GM18526 (cell line): ENCODE data around the gene KDM7A.

ENCODE experiments used
- POLR2A ChIP-seq: IDR thresholded peaks from 3 replicates; pipeline ENCODE4 v1.6.1; 2011; ENCODE audit not compliant: insufficient read length; ENCODE audit errors: extremely low read depth

Gene KDM7A

DNA sequence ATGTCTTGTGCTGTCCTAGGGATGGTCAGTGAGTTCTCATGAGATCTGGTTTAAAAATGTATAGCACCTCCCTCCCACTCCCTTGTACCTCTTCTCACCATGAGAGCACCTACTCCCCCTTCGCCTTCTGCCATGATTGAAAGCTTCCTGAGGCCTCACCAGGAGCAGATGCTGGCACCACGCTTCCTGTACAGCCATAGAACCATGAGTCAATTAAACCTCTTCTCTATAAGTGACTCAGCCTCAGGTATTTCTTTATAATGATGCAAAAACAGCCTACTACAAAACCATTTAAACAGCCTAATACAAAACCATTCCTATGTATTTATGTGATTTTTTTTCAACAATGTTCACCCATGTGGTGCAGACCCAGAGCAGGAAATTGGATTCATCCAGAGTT lies 32.0 kb downstream of the KDM7A start:
- no peak for TF ChIP-seq POLR2A

DNA sequence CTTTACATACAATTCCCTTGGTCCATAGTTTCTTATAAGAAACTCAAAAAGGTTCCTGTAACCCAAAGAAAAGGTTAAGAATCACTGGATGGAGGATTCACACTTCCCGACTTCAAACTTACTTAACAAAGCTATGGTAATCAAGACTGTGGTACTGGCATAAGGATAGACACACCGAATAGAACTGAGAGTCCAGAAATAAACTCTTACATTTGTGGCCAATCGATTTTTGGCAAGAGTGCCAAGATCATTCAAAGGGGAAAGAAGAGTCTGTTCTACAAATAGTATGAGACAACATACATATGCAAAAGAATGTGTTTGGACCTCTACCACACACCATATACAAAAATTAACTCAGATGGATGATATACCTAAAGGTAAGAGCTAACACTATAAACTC lies 32.8 kb downstream of the KDM7A start:
- TF ChIP-seq POLR2A = no peak

GRCh38 chr7:140142031-140142430 lies 34.8 kb downstream of the KDM7A start:
- no peak for TF ChIP-seq POLR2A

- no peak for TF ChIP-seq POLR2A
These were observed 35.5 kb downstream of the KDM7A start for GRCh38 chr7:140141256-140141655.

GRCh38 chr7:140137078-140137477 lies 39.7 kb downstream of the KDM7A start:
- TF ChIP-seq POLR2A = no peak

- TF ChIP-seq POLR2A = no peak
These were observed 40.7 kb downstream of the KDM7A start for GRCh38 chr7:140136073-140136472.

DNA sequence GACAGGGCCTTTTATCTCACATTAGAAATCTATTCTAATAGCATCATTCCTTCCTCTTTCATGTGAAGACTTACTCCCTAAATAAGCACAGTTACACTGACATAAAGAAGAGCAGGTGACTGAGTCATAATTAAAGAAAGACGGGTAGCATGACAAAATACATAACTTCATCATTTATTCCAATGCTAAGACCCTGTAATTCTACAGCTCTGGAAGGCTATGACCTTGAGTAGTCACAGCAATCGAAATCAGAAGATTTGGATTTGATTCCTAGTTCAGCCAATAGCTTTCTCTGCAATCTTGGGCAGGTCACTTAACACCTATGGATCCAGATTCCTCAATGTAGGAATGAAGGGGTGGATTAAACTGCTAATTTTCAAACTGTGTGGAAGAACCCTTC lies 42.7 kb downstream of the KDM7A start:
- TF ChIP-seq POLR2A = no peak

DNA sequence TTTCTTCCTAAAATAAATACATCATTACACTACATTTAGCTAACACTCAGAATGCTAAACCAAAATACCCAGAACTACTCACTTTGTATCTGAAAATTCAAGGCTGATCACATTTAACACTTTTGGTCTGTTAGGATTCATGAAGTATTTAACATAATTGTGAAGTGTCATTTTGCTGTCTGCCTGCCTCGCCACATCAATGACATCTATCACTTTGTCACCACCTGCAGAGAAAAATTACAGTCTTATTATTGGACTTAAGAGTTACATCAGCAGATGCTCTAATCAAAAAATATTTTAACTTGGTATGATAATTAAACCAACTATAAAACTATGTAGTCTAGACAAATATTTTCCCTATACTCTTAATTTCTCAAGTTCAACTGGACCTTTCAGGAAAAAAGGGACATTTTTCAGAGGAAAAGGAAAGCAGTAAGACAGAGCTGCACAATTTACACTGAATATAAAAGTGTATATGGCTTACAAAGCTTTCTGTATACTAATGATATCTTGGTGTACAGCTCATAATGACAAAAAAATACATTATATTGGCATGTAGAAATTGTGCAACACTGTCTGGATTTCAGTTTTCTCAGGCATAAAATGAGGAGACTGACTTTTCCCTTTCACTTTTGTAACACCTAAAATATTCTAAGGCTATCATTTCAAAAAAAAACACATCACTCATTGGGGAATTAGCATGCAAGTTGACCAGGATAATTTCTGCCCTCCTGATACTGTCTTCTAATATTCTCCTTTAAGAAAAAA lies 49.2 kb downstream of the KDM7A start:
- no peak for TF ChIP-seq POLR2A

DNA sequence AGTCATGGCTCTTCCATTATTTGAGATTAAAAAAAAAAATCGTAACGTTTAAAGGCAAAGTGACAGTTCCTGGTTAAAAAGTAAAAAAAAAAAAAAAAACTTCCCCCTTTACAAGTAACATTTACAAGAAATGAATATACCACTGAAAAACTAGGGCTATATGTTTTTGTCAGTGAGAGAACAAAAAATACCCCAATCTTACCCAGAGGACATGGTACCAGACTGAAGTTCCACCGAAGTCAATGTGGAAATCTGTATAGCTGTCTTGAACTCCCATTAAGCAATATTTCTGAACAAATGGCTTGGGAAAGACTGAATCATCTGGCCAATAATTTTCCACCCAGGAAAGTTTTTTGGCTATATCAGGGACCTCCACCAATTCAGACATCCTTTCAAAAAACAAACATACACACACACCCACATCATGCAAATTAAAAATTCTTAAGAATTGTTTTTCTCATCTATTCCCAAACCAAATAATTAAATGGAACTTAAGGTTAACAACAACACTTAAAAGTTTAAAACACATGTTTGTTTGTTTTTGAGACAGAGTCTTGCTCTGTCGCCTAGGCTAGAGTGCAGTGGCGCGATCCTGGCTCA lies 50.2 kb downstream of the KDM7A start:
- no peak for TF ChIP-seq POLR2A

- TF ChIP-seq POLR2A = no peak
These were observed 53.8 kb downstream of the KDM7A start for GRCh38 chr7:140122965-140123364.

GRCh38 chr7:140121326-140121725 lies 55.5 kb downstream of the KDM7A start:
- TF ChIP-seq POLR2A = no peak

GRCh38 chr7:140096459-140096858 lies 80.3 kb downstream of the KDM7A start:
- no peak for TF ChIP-seq POLR2A

GRCh38 chr7:140093375-140093774 lies 83.4 kb downstream of the KDM7A start:
- no peak for TF ChIP-seq POLR2A

- no peak for TF ChIP-seq POLR2A
These were observed 91.3 kb downstream of the KDM7A start for GRCh38 chr7:140085447-140085846.

DNA sequence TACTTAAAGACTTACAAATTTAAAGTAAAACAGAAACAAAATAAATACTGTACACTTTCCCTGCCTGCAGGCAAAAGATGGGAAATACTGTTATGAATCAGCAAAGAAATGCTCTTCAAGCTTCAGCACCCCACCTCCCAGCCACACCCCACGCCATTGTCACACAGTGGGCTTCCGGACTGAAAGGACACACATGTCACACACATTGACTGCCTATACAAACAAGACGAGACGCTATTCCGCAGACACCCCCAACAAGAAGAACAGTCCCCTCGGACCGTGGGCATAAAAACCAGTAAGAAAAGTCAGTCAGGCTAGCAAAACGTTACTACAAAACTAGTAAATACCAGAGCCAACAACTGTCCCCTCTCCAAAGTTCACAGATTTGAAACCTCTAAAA lies 91.8 kb downstream of the KDM7A start:
- no peak for TF ChIP-seq POLR2A

- no peak for TF ChIP-seq POLR2A
These were observed 92.6 kb downstream of the KDM7A start for GRCh38 chr7:140084142-140084655.

GRCh38 chr7:140082770-140083169 lies 94.0 kb downstream of the KDM7A start:
- TF ChIP-seq POLR2A = no peak
